T-helper 9 cell (primary cell): ENCODE measurements around the gene KRTAP19-6.
"Not testable (repeated sequence)": the region's sequence is repeated elsewhere in the genome, so short reads cannot be mapped to it uniquely, and the experiment has no call there.

Experiments
- DNase-seq: peaks from one replicate; pipeline ENCODE4 v3.0.0-alpha.2; 2020
- total RNA-seq, 2 donors: gene quantifications; one replicate each; lab custom pipeline; 2026; lab: John Stamatoyannopoulos, UW

KRTAP19-6 gene, protein sequence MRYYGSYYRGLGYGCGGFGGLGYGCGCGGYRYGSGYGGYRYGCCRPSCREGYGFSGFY
- 0 reads per million in 2 donors for total RNA-seq

DNA sequence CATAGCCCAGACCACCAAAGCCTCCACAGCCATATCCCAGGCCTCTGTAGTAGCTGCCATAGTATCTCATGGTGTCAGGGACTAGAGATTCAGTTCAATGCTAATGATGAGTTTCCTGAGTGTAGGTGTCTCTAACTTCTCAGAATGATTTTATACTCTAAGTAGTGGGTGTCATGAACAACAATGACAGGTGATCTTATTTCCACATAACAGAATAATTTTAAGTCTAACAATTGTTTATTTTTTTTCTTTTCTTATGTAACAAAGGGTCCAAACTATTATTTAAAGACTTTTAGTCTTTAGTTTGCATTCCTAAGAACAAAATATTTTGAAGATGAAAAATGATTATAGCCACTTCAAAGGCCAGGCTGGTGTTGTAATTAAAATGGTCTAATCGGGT, at the start of gene KRTAP19-6:
Gene KRTAP19-6, minus strand, starts transcription at position 101 of the 400 bp plus-strand sequence. Its CDS starts 31 bp downstream, at position 70.
- DNase-seq: no peak

DNA sequence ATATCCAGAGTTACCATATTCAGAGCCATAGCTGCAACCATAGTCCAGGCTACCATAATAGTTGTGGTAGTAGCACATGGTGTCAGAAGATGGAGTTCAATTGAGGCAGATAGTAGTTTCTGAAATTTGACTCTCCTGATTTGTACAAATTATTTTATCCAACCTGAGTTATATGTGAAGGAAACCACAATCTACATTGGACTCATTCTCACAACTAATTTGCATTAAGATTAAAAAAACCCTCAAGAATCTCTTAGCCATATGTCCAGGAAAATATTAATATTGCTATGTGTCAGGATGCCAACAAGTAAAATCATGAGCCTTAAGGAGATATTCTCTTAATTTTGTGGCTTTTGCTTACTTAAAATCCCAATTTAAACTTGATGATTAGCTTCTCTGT, 48.6 kb upstream of the KRTAP19-6 start, which contains the start of gene KRTAP22-2:
Gene KRTAP22-2, minus strand, starts transcription at position 101 of the 400 bp plus-strand sequence.
- DNase-seq: no peak

GRCh38 chr21:30582870-30583269, 41.2 kb upstream of the KRTAP19-6 start:
- DNase-seq: no peak

- DNase-seq: no peak
These were observed 38.5 kb upstream of the KRTAP19-6 start for GRCh38 chr21:30580132-30580531.

DNA sequence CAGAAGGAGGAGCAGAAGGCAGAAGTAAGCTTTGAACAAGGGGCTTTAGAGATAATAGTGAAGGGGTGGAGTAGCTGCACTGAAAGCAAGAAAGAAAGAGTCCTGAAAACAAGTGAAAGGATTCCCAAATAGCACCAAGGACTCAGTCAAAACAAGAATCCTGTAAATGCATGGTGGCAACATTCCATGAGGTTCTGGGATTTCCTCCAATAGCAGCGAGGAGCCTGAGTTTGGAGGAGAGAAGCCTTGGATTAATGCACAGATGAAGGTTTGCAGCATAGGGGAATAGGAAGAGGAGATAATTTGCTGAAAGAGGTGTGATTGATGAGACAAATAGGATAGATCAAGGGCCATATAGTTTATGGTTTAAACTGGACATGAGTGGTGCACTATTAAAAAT, 37.7 kb upstream of the KRTAP19-6 start:
- DNase-seq: no peak

GRCh38 chr21:30577766-30578165, 36.1 kb upstream of the KRTAP19-6 start:
- DNase-seq: no peak

GRCh38 chr21:30567617-30568016, 26.0 kb upstream of the KRTAP19-6 start:
- no peak for DNase-seq

DNA sequence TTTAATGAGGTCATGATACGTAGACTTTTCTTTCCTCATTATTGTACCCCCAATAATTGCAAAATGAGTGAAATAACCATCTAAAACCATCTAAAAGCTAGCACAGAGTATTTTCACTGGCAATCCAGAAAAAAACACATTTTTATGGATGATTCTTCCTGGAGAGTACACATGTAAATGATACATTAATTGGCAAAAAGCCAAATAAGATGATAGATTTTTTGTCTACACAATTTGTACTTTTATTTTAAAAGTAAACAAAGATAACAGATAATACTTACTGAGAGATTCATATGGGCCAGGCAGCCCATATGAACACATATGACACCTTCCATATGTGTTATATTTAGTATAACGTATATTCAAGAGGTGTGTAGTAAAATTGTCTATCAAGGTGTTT, 22.0 kb upstream of the KRTAP19-6 start:
- no peak for DNase-seq

DNA sequence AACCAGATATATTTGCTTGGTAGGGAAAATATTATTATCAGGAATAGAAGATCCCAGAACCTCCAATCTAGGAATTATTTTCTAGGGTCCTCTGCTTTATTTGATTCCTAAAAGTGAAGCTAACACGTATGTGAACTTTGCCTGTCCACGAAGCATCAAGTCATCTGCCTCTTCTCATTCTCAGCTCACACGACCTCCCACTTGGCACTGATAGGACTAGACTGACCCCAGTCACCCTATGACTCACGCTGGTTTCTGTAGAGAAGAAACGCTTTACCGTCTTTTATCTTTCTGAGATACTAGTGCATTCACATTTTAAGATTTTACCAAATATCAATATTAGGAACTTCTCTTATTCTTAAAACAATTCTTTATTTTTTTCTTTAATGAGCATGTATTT, 21.4 kb upstream of the KRTAP19-6 start:
- DNase-seq: no peak

- DNase-seq: no peak
These were observed 20.3 kb upstream of the KRTAP19-6 start for GRCh38 chr21:30561957-30562356.

DNA sequence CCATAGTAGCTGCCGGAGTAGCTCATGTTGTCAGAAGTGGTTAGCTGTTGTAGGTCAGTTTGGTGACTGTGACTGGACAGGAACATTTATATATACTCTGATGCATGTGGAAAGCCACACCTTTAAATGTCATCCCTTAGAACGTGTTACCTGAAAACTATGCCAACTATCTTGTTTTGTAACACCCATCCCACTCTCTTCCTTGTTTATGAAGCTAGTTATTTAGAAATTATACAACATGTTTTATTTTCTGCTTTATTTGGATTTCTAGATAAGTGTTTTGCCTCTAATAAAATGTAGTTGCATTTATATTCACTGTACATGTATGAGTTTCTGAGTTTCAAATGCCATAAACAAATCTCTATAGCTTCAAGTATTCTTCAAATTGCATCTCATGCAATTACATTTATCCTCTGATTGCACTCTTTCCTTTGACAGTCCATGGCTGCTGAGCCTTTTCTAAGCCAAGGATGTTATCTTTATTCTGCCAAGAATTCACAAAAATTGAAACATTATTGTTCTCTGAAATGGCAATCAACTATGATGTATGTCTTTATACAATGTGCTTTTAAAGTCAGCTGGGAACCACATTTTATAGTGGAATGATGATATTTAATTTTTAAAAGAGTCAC, 19.7 kb upstream of the KRTAP19-6 start, which contains the start of gene KRTAP19-7:
Gene KRTAP19-7, minus strand, starts transcription at position 51 of the 632 bp plus-strand sequence. Its CDS starts 25 bp downstream, at position 26.
- no peak for DNase-seq

DNA sequence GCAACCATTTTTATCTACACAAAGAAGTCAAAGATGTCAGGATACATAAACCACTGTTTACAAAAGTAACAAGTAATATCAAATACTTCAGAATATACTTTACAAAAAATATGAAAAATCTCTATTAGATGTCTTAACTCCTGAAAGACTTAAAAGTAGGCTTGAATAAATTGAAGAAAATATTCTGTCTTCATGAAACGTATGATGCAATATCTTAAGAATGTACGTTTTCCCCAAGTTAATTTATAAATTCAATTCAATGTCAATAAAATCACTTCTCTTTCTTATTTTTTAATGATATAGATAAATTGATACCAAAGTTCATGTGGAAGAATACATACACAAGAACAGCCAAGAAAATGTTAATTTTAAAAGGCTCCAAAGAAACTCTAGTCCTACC, 13.4 kb upstream of the KRTAP19-6 start:
- no peak for DNase-seq

DNA sequence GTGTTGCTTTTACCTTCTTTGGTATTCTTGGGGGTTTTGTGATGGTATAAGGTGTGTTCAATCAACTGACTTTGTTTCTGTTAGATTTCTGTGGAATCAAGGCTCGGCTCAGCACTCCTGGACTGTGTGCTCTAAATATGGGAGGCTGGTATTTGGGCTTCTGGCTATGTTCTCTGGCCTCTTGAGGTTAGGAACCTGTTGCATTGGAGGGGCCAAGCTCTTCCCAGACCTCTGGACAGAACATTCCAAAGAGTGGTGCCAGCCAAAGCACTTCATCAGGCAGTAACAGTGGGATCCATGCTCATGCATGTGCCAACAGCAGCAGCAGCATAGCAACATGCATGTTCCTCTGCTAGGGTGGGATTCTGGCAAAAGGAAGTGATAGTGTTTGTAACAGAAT, 11.1 kb upstream of the KRTAP19-6 start:
- no peak for DNase-seq

DNA sequence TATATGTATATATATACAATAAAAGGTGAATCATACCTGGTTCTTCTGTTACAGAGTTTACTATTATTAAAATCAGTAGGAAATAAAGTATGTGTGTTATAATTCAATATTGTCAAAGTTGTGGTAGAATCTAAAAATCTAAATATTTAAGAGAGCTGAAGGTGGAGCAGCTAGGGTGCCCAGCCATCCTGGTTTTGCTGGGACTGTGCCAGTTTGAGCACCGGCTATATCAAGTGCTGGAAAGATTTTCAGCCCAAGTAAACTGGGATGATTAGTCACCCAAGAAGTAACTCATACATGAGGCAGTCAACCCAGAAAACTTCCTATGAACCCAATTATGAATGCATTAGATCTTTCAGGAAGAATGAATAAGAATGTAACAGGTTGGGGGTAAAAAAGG, 22.8 kb downstream of the KRTAP19-6 start:
- DNase-seq: no peak

GRCh38 chr21:30515681-30516080, 26.0 kb downstream of the KRTAP19-6 start:
- no peak for DNase-seq

- not testable (repeated sequence) for DNase-seq
These were observed 36.0 kb downstream of the KRTAP19-6 start for GRCh38 chr21:30505621-30506205.

- DNase-seq: no peak
These were observed 39.6 kb downstream of the KRTAP19-6 start, which contains the start of gene KRTAP19-5 for GRCh38 chr21:30502041-30502440. Gene KRTAP19-5, minus strand, starts transcription at chr21:30502141. Its CDS starts 51 bp downstream, at chr21:30502090.

DNA sequence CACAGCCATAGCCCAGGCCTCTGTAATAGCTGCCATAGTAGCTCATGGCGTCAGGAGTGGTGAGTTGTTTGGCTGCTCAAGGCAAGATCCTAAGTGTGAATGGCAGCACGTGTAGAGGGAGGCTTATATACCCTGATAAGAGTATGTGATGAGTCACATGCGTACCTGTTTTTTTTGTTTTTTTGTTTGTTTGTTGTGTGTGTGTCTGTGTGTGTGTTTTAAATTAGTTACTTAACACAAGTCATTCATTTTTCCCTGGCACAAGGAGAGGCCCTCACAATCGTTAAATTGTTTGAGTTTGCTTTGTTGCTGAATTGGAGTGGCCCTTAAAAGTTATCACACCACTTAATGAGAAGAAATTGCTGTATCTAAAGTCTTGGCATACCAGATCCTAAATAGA, 44.6 kb downstream of the KRTAP19-6 start, which contains the start of gene KRTAP19-4:
Gene KRTAP19-4, minus strand, starts transcription at position 101 of the 400 bp plus-strand sequence. Its CDS starts 55 bp downstream, at position 46.
- DNase-seq: no peak

GRCh38 chr21:30491963-30492428, 49.7 kb downstream of the KRTAP19-6 start, which contains the start of gene KRTAP19-3:
Gene KRTAP19-3, minus strand, starts transcription at chr21:30492013. Its CDS starts 56 bp downstream, at chr21:30491957.
- no peak for DNase-seq
